GM23338 (cell line): ENCODE results near the gene CDHR3. TPM values are rescaled to one million over a fixed set of nuclear protein-coding genes. Genes with fewer than 3 reads are reported as not detected.

Source experiments
- ATAC-seq: fragments of 200-7000 bp; cut with Tn5 transposase; 3 replicates; pipeline ENCODE4 v1.9.1; 2020
- DNase-seq: peaks from one replicate; pipeline ENCODE4 v3.0.0-alpha.2; 2015; ENCODE audit warnings: low spot score
- H2AFZ ChIP-seq: fragments of 200-600 bp; sonication (generic); 2 replicates; pipeline ENCODE4 v1.8.0; 2016; ENCODE audit warnings: antibody characterized with exemption, mild to moderate bottlenecking, moderate library complexity
- H3F3A ChIP-seq: fragments of 200-600 bp; sonication (generic); replicated peaks from 2 replicates; pipeline ENCODE4 v1.8.0; 2017; ENCODE audit warnings: antibody characterized with exemption, mixed run types, low read depth
- H3K27ac ChIP-seq: fragments of 200-600 bp; sonication (generic); 2 replicates; pipeline ENCODE4 v1.6.1; 2016; ENCODE audit warnings: low read depth
- H3K27me3 ChIP-seq: fragments of 200-600 bp; sonication (generic); 2 replicates; pipeline ENCODE4 v1.8.0; 2016; ENCODE audit warnings: mild to moderate bottlenecking, mixed run types, moderate library complexity; ENCODE audit not compliant: insufficient read depth
- H3K36me3 ChIP-seq: fragments of 200-600 bp; sonication (generic); 2 replicates; pipeline ENCODE4 v1.8.0; 2016; ENCODE audit warnings: mild to moderate bottlenecking; ENCODE audit not compliant: insufficient read depth
- H3K4me1 ChIP-seq: fragments of 200-600 bp; sonication (generic); 2 replicates; pipeline ENCODE4 v1.8.0; 2016; ENCODE audit warnings: mild to moderate bottlenecking, moderate library complexity; ENCODE audit not compliant: insufficient read depth
- H3K4me2 ChIP-seq: fragments of 200-600 bp; sonication (generic); 2 replicates; pipeline ENCODE4 v1.7.1; 2017; ENCODE audit warnings: mixed run types
- H3K4me3 ChIP-seq: fragments of 200-600 bp; sonication (generic); 2 replicates; pipeline ENCODE4 v1.6.1; 2016; ENCODE audit warnings: mixed run types
- H3K79me2 ChIP-seq: fragments of 200-600 bp; sonication (generic); replicated peaks from 2 replicates; pipeline ENCODE4 v1.8.0; 2017; ENCODE audit warnings: mild to moderate bottlenecking; ENCODE audit not compliant: insufficient read depth
- H3K9me2 ChIP-seq: fragments of 200-600 bp; sonication (generic); 2 replicates; pipeline ENCODE4 v1.8.0; 2017; ENCODE audit not compliant: insufficient read depth
- H4K20me1 ChIP-seq: fragments of 200-600 bp; sonication (generic); replicated peaks from 2 replicates; pipeline ENCODE4 v1.8.0; 2017; ENCODE audit warnings: mild to moderate bottlenecking; ENCODE audit not compliant: insufficient read depth
- H3K27ac Mint-ChIP-seq: 2 replicates; pipeline ENCODE4 v1.8.0; 2020; ENCODE audit warnings: inconsistent platforms, mild to moderate bottlenecking, moderate library complexity, mixed read lengths
- H3K27me3 Mint-ChIP-seq: 3 replicates; pipeline ENCODE4 v1.8.0; 2022; ENCODE audit warnings: low read depth, mild to moderate bottlenecking, moderate library complexity, mixed read lengths, inconsistent platforms; ENCODE audit not compliant: insufficient read depth, poor library complexity
- H3K36me3 Mint-ChIP-seq: 3 replicates; pipeline ENCODE4 v1.8.0; 2021; ENCODE audit warnings: low read depth, mild to moderate bottlenecking, inconsistent platforms, moderate library complexity, mixed read lengths
- H3K4me1 Mint-ChIP-seq: 3 replicates; pipeline ENCODE4 v1.8.0; 2020; ENCODE audit warnings: mild to moderate bottlenecking, inconsistent platforms, mixed read lengths
- H3K4me3 Mint-ChIP-seq: 3 replicates; pipeline ENCODE4 v1.8.0; 2021; ENCODE audit warnings: moderate library complexity, mild to moderate bottlenecking, inconsistent platforms, mixed read lengths
- H3K9me3 Mint-ChIP-seq: 3 replicates; pipeline ENCODE4 v1.8.0; 2020; ENCODE audit warnings: moderate library complexity, mild to moderate bottlenecking, inconsistent platforms, mixed read lengths
- CREB1 ChIP-seq: fragments of 250-450 bp; sonication (Bioruptor Pico); IDR thresholded peaks from 2 replicates; pipeline ENCODE4 v1.5.0; 2020; ENCODE audit warnings: low read depth, mild to moderate bottlenecking, moderate library complexity
- EZH2 ChIP-seq: fragments of 200-600 bp; sonication (generic); IDR thresholded peaks from one replicate; pipeline ENCODE4 v1.8.0; 2017; ENCODE audit warnings: antibody characterized with exemption, mild to moderate bottlenecking, low read depth; ENCODE audit not compliant: unreplicated experiment
- EZH2phosphoT487 ChIP-seq: fragments of 200-600 bp; sonication (generic); IDR thresholded peaks from one replicate; pipeline ENCODE4 v1.8.1; 2018; ENCODE audit warnings: antibody characterized with exemption; ENCODE audit not compliant: unreplicated experiment
- JUNB ChIP-seq: IDR thresholded peaks from one replicate; pipeline ENCODE4 v1.6.1; 2016; ENCODE audit warnings: antibody characterized with exemption; ENCODE audit not compliant: unreplicated experiment
- NANOG ChIP-seq: IDR thresholded peaks from 2 replicates; pipeline ENCODE4 v1.6.1; 2016; ENCODE audit warnings: antibody characterized with exemption, borderline replicate concordance
- POLR2AphosphoS5 ChIP-seq: IDR thresholded peaks from 2 replicates; pipeline ENCODE4 v1.6.1; 2016; ENCODE audit warnings: antibody characterized with exemption, low read depth
- STAT1 ChIP-seq: IDR thresholded peaks from one replicate; pipeline ENCODE4 v1.6.1; 2016; ENCODE audit warnings: antibody characterized with exemption; ENCODE audit not compliant: unreplicated experiment
- ZNF114 ChIP-seq: fragments of 250-450 bp; sonication (Bioruptor Pico); IDR thresholded peaks from 2 replicates; pipeline ENCODE4 v1.5.0; 2020; ENCODE audit warnings: mild to moderate bottlenecking, moderate library complexity
- ZNF331 ChIP-seq: fragments of 250-450 bp; sonication (Bioruptor Pico); IDR thresholded peaks from 2 replicates; pipeline ENCODE4 v1.5.0; 2020; ENCODE audit warnings: low read depth, mild to moderate bottlenecking, moderate library complexity
- polyA plus RNA-seq: library from polyadenylated mRNA; unstranded; fragments of >200 nt; fragmentation: Nextera tagmentation; extraction: Ambion mirVana; gene quantifications from 2 replicates; pipeline ENCODE4 v1.2.1, GENCODE V29; 2016
- total RNA-seq: library from RNA; depleted of rRNA; stranded (reverse); fragments of >200 nt; shearing (Covaris generic); gene quantifications from 2 replicates; pipeline ENCODE4 v1.2.3, GENCODE V29; 2014
- TF ChIP-seq, protein P1 (sequence below), 2 experiments: fragments of 200-600 bp in 1 of 2; sonication (generic) in 1 of 2; conservative IDR thresholded peaks; 2 replicates each; pipeline versions ENCODE4 v1.5.1 to v1.6.1; 2016 to 2017; ENCODE audit warnings: antibody characterized with exemption in 2 of 2, low read depth in 2 of 2, mild to moderate bottlenecking in 2 of 2, moderate library complexity in 1 of 2
- TF ChIP-seq, protein P2 (sequence below): IDR thresholded peaks from 2 replicates; pipeline ENCODE4 v1.6.1; 2016; ENCODE audit warnings: antibody characterized with exemption
- TF ChIP-seq, protein P3 (sequence below): fragments of 250-450 bp; sonication (Bioruptor Pico); IDR thresholded peaks from 2 replicates; pipeline ENCODE4 v1.5.0; 2020; ENCODE audit warnings: mild to moderate bottlenecking, moderate library complexity
- TF ChIP-seq, protein P4 (sequence below): IDR thresholded peaks from one replicate; pipeline ENCODE4 v1.6.1; 2018; ENCODE audit warnings: antibody characterized with exemption; ENCODE audit not compliant: unreplicated experiment

The CDHR3 gene
- total and polyA plus RNA-seq, 2 experiments from 2014 or later, result 5.1 to 12.2 TPM

DNA sequence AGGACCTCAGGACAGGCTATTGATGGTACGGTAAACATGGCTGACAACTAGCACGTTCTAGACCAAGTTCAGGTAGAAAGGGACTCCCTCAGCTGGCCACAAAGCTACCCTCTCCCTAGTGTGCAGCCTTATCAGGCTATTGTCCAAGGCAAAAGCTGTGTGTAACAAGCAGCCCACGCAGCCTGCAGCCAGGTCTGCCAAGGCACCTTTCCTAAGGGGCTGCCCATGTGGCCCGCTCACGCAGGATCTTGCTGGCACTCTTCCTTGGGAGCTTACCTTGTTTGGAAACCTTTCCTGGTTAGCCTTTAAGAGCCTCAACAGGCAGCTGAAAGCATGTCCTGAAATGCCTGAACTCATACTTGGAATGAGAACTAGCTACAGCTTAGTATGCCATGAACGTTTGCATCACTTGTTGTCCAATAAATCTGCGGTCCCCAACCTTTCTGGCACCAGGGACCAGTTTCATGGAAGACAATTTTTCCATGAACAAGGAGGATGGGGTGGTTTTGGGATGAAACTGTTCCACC lies 97.4 kb downstream of the CDHR3 start:
- Histone ChIP-seq H2AFZ (no peak overlapping the region), H3K27ac (no peak overlapping the region), H4K20me1 (no peaks in the 10 kb centered on the region), H3F3A (no peaks in the 10 kb centered on the region), H3K4me1 (peaks cover 5% of the 10 kb centered on the region; the same call in 1 of the 2 replicates), H3K36me3 (no peaks in the 10 kb centered on the region), H3K9me2 (peaks cover 2% of the 10 kb centered on the region; the same call in 1 of the 2 replicates), H3K27me3 (no peaks in the 10 kb centered on the region), H3K79me2 (no peaks in the 10 kb centered on the region), H3K4me2 (no peak overlapping the region), H3K4me3 (no peak overlapping the region)
- TF ChIP-seq ZNF114 (CRISPR knock-in tag), result no peak
- no peak for TF ChIP-seq EZH2
- no peak for TF ChIP-seq JUNB
- TF ChIP-seq, protein P1, sequence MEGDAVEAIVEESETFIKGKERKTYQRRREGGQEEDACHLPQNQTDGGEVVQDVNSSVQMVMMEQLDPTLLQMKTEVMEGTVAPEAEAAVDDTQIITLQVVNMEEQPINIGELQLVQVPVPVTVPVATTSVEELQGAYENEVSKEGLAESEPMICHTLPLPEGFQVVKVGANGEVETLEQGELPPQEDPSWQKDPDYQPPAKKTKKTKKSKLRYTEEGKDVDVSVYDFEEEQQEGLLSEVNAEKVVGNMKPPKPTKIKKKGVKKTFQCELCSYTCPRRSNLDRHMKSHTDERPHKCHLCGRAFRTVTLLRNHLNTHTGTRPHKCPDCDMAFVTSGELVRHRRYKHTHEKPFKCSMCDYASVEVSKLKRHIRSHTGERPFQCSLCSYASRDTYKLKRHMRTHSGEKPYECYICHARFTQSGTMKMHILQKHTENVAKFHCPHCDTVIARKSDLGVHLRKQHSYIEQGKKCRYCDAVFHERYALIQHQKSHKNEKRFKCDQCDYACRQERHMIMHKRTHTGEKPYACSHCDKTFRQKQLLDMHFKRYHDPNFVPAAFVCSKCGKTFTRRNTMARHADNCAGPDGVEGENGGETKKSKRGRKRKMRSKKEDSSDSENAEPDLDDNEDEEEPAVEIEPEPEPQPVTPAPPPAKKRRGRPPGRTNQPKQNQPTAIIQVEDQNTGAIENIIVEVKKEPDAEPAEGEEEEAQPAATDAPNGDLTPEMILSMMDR (conservative IDR thresholded peaks at IDR 0.05; ENCODE audit: low read depth in 2 of 2), result no peak
- TF ChIP-seq, protein P2, sequence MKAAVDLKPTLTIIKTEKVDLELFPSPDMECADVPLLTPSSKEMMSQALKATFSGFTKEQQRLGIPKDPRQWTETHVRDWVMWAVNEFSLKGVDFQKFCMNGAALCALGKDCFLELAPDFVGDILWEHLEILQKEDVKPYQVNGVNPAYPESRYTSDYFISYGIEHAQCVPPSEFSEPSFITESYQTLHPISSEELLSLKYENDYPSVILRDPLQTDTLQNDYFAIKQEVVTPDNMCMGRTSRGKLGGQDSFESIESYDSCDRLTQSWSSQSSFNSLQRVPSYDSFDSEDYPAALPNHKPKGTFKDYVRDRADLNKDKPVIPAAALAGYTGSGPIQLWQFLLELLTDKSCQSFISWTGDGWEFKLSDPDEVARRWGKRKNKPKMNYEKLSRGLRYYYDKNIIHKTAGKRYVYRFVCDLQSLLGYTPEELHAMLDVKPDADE, result no peak
- no peak for TF ChIP-seq POLR2AphosphoS5
- TF ChIP-seq CREB1 (CRISPR knock-in tag), result no peak
- no peak for TF ChIP-seq ZNF331 (CRISPR knock-in tag)
- TF ChIP-seq, protein P3, sequence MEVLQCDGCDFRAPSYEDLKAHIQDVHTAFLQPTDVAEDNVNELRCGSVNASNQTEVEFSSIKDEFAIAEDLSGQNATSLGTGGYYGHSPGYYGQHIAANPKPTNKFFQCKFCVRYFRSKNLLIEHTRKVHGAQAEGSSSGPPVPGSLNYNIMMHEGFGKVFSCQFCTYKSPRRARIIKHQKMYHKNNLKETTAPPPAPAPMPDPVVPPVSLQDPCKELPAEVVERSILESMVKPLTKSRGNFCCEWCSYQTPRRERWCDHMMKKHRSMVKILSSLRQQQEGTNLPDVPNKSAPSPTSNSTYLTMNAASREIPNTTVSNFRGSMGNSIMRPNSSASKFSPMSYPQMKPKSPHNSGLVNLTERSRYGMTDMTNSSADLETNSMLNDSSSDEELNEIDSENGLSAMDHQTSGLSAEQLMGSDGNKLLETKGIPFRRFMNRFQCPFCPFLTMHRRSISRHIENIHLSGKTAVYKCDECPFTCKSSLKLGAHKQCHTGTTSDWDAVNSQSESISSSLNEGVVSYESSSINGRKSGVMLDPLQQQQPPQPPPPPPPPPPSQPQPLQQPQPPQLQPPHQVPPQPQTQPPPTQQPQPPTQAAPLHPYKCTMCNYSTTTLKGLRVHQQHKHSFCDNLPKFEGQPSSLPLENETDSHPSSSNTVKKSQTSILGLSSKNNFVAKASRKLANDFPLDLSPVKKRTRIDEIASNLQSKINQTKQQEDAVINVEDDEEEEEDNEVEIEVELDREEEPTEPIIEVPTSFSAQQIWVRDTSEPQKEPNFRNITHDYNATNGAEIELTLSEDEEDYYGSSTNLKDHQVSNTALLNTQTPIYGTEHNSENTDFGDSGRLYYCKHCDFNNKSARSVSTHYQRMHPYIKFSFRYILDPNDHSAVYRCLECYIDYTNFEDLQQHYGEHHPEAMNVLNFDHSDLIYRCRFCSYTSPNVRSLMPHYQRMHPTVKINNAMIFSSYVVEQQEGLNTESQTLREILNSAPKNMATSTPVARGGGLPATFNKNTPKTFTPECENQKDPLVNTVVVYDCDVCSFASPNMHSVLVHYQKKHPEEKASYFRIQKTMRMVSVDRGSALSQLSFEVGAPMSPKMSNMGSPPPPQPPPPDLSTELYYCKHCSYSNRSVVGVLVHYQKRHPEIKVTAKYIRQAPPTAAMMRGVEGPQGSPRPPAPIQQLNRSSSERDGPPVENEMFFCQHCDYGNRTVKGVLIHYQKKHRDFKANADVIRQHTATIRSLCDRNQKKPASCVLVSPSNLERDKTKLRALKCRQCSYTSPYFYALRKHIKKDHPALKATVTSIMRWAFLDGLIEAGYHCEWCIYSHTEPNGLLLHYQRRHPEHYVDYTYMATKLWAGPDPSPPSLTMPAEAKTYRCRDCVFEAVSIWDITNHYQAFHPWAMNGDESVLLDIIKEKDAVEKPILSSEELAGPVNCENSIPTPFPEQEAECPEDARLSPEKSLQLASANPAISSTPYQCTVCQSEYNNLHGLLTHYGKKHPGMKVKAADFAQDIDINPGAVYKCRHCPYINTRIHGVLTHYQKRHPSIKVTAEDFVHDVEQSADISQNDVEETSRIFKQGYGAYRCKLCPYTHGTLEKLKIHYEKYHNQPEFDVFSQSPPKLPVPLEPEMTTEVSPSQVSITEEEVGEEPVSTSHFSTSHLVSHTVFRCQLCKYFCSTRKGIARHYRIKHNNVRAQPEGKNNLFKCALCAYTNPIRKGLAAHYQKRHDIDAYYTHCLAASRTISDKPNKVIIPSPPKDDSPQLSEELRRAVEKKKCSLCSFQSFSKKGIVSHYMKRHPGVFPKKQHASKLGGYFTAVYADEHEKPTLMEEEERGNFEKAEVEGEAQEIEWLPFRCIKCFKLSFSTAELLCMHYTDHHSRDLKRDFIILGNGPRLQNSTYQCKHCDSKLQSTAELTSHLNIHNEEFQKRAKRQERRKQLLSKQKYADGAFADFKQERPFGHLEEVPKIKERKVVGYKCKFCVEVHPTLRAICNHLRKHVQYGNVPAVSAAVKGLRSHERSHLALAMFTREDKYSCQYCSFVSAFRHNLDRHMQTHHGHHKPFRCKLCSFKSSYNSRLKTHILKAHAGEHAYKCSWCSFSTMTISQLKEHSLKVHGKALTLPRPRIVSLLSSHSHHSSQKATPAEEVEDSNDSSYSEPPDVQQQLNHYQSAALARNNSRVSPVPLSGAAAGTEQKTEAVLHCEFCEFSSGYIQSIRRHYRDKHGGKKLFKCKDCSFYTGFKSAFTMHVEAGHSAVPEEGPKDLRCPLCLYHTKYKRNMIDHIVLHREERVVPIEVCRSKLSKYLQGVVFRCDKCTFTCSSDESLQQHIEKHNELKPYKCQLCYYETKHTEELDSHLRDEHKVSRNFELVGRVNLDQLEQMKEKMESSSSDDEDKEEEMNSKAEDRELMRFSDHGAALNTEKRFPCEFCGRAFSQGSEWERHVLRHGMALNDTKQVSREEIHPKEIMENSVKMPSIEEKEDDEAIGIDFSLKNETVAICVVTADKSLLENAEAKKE (CRISPR knock-in tag), result no peak
- TF ChIP-seq STAT1, result no peak
- TF ChIP-seq NANOG, result no peak
- TF ChIP-seq, protein P4, sequence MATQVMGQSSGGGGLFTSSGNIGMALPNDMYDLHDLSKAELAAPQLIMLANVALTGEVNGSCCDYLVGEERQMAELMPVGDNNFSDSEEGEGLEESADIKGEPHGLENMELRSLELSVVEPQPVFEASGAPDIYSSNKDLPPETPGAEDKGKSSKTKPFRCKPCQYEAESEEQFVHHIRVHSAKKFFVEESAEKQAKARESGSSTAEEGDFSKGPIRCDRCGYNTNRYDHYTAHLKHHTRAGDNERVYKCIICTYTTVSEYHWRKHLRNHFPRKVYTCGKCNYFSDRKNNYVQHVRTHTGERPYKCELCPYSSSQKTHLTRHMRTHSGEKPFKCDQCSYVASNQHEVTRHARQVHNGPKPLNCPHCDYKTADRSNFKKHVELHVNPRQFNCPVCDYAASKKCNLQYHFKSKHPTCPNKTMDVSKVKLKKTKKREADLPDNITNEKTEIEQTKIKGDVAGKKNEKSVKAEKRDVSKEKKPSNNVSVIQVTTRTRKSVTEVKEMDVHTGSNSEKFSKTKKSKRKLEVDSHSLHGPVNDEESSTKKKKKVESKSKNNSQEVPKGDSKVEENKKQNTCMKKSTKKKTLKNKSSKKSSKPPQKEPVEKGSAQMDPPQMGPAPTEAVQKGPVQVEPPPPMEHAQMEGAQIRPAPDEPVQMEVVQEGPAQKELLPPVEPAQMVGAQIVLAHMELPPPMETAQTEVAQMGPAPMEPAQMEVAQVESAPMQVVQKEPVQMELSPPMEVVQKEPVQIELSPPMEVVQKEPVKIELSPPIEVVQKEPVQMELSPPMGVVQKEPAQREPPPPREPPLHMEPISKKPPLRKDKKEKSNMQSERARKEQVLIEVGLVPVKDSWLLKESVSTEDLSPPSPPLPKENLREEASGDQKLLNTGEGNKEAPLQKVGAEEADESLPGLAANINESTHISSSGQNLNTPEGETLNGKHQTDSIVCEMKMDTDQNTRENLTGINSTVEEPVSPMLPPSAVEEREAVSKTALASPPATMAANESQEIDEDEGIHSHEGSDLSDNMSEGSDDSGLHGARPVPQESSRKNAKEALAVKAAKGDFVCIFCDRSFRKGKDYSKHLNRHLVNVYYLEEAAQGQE, result no peak
- no peak for TF ChIP-seq EZH2phosphoT487
- peaks cover 15% of the 10 kb centered on the region for H3K9me3 Mint-ChIP-seq
- H3K27me3 Mint-ChIP-seq, result peaks cover 8% of the 10 kb centered on the region
- no peak for DNase-seq
- H3K36me3 Mint-ChIP-seq, result peaks cover 6% of the 10 kb centered on the region
- no peak overlapping the region for H3K27ac Mint-ChIP-seq
- no peak for ATAC-seq
- H3K4me1 Mint-ChIP-seq, result peaks cover 14% of the 10 kb centered on the region
- H3K4me3 Mint-ChIP-seq, result no peak overlapping the region
